NCI-H2107 treated with DMSO at 0.1 percent for 48 hours (cell line): ENCODE measurements around the gene SLAMF9.

ENCODE experiments used
- DNase-seq: peaks from one replicate; lab custom pipeline; 2025; ENCODE audit not compliant: unreplicated experiment; lab: John Stamatoyannopoulos, UW

Gene SLAMF9

GRCh38 chr1:159977364-159978106 lies 23.5 kb upstream of the SLAMF9 start:
- DNase-seq, result no peak

- no peak for DNase-seq
Measured at GRCh38 chr1:159974350-159974965, 20.4 kb upstream of the SLAMF9 start.

- no peak for DNase-seq
Measured at GRCh38 chr1:159973350-159973940, 19.4 kb upstream of the SLAMF9 start.

GRCh38 chr1:159972443-159973205 lies 18.6 kb upstream of the SLAMF9 start:
- no peak for DNase-seq

GRCh38 chr1:159970932-159971342 lies 16.9 kb upstream of the SLAMF9 start:
- no peak for DNase-seq

- DNase-seq, result no peak
Measured at GRCh38 chr1:159968901-159969300, 14.9 kb upstream of the SLAMF9 start.

GRCh38 chr1:159965263-159965662 lies 11.2 kb upstream of the SLAMF9 start:
- DNase-seq, result no peak

GRCh38 chr1:159964144-159964543 lies 10.1 kb upstream of the SLAMF9 start:
- DNase-seq, result peak; percentile 84

GRCh38 chr1:159962176-159962575 lies 8.1 kb upstream of the SLAMF9 start:
- no peak for DNase-seq

- DNase-seq, result no peak
Measured at GRCh38 chr1:159961636-159962035, 7.6 kb upstream of the SLAMF9 start.

GRCh38 chr1:159960721-159961381 lies 6.8 kb upstream of the SLAMF9 start:
- no peak for DNase-seq

- DNase-seq, result no peak
Measured at GRCh38 chr1:159959451-159959850, 5.4 kb upstream of the SLAMF9 start.

- DNase-seq, result no peak
Measured at GRCh38 chr1:159958719-159959380, 4.8 kb upstream of the SLAMF9 start.

- no peak for DNase-seq
Measured at GRCh38 chr1:159957824-159958268, 3.8 kb upstream of the SLAMF9 start.

GRCh38 chr1:159955456-159955855 lies 1.4 kb upstream of the SLAMF9 start:
- DNase-seq, result no peak

GRCh38 chr1:159952932-159953331 lies 1.1 kb downstream of the SLAMF9 start:
- DNase-seq, result no peak

GRCh38 chr1:159951551-159951950 lies 2.5 kb downstream of the SLAMF9 start:
- no peak for DNase-seq

- no peak for DNase-seq
Measured at GRCh38 chr1:159951016-159951415, 3.0 kb downstream of the SLAMF9 start.

GRCh38 chr1:159949981-159950381 lies 4.1 kb downstream of the SLAMF9 start:
- no peak for DNase-seq

GRCh38 chr1:159949123-159949522 lies 4.9 kb downstream of the SLAMF9 start:
- no peak for DNase-seq
